PC-9 (cell line): Measurements from ENCODE around the gene NOXA1. TPM values are rescaled to one million over a fixed set of nuclear protein-coding genes. Genes with fewer than 3 reads are reported as not detected.
A peak's percentile ranks its signal among the peaks of the same experiment; 100 is the strongest.

Source experiments
- BruUV-seq: library from RNA; stranded (reverse); fragments of 400-500 nt; replicated peaks from 2 replicates; lab custom pipeline; 2021; lab: Mats Ljungman, UMichigan
- CTCF ChIA-PET: fragments of 300-600 bp; sonication (Branson Sonifier 250); formaldehyde crosslinking; loops from one replicate; lab custom pipeline; 2022; ENCODE audit warnings: antibody characterized with exemption; lab: Charles Lee
- POLR2A ChIA-PET: fragments of 300-600 bp; sonication (Branson Sonifier 250); formaldehyde crosslinking; loops from one replicate; lab custom pipeline; 2022; ENCODE audit warnings: antibody characterized with exemption; ENCODE audit not compliant: unreplicated experiment; lab: Charles Lee
- DNase-seq, 2 experiments: peaks; one replicate each; pipeline versions ENCODE4 v3.0.0 to v3.0.0-alpha.2; 2015 to 2022; ENCODE audit warnings: mixed read lengths in 1 of 2
- H2AFZ ChIP-seq: fragments of 200-600 bp; sonication (generic); 2 replicates; pipeline ENCODE4 v1.8.1; 2017; ENCODE audit warnings: antibody characterized with exemption
- H3F3A ChIP-seq: fragments of 200-600 bp; sonication (generic); 2 replicates; pipeline ENCODE4 v1.8.1; 2017; ENCODE audit warnings: antibody characterized with exemption, mild to moderate bottlenecking, low read depth; ENCODE audit not compliant: insufficient read depth
- H3K27ac ChIP-seq: fragments of 200-600 bp; sonication (generic); 2 replicates; pipeline ENCODE4 v1.6.1; 2016; ENCODE audit warnings: mixed run types
- H3K27me3 ChIP-seq: fragments of 200-600 bp; sonication (generic); 2 replicates; pipeline ENCODE4 v1.6.1; 2016; ENCODE audit warnings: low read depth, mixed run types; ENCODE audit not compliant: insufficient read depth
- H3K36me3 ChIP-seq: fragments of 200-600 bp; sonication (generic); 2 replicates; pipeline ENCODE4 v1.6.1; 2016; ENCODE audit warnings: low read depth, mixed run types
- H3K4me1 ChIP-seq: fragments of 200-600 bp; sonication (generic); replicated peaks from 2 replicates; pipeline ENCODE4 v1.6.1; 2016; ENCODE audit warnings: mixed run types; ENCODE audit not compliant: insufficient read depth
- H3K4me2 ChIP-seq: fragments of 200-600 bp; sonication (generic); 2 replicates; pipeline ENCODE4 v1.6.1; 2017; ENCODE audit warnings: mixed run types
- H3K4me3 ChIP-seq: fragments of 200-600 bp; sonication (generic); 2 replicates; pipeline ENCODE4 v1.6.1; 2016; ENCODE audit warnings: mixed run types
- H3K79me2 ChIP-seq: fragments of 200-600 bp; sonication (generic); 2 replicates; pipeline ENCODE4 v1.6.1; 2017; ENCODE audit warnings: low read depth, mixed run types
- H3K9me2 ChIP-seq: fragments of 200-600 bp; sonication (generic); 2 replicates; pipeline ENCODE4 v1.8.1; 2017; ENCODE audit warnings: mild to moderate bottlenecking; ENCODE audit not compliant: insufficient read depth
- H3K9me3 ChIP-seq: fragments of 200-600 bp; sonication (generic); 2 replicates; pipeline ENCODE4 v1.8.1; 2016; ENCODE audit warnings: low read depth; ENCODE audit not compliant: insufficient read depth
- H4K20me1 ChIP-seq: fragments of 200-600 bp; sonication (generic); 2 replicates; pipeline ENCODE4 v1.8.1; 2017; ENCODE audit not compliant: insufficient read depth
- CTCF ChIP-seq: fragments of 200-600 bp; sonication (generic); conservative IDR thresholded peaks from 2 replicates; pipeline ENCODE4 v1.6.1; 2017; ENCODE audit warnings: mixed run types, antibody characterized with exemption, mild to moderate bottlenecking, moderate library complexity
- EZH2 ChIP-seq: fragments of 200-600 bp; sonication (generic); IDR thresholded peaks from 2 replicates; pipeline ENCODE4 v1.8.0; 2017; ENCODE audit warnings: antibody characterized with exemption, low read depth
- intact Hi-C: fragments of 100-400 bp; cut with micrococcal nuclease; formaldehyde crosslinking; loops from one replicate; pipeline ENCODE4 v1.10.0; 2022; ENCODE audit not compliant: unreplicated experiment
- total RNA-seq: library from RNA; stranded (reverse); gene quantifications from 2 replicates; pipeline ENCODE4 v1.2.3, GENCODE V29; 2021

The NOXA1 gene
- total RNA-seq, 1 experiment from 2014 or later = 10.5 TPM

- CTCF ChIA-PET = no interaction called here
- Histone ChIP-seq H3K79me2 (no peaks in the 10 kb centered on the region), H3K4me1 (peaks cover 7% of the 10 kb centered on the region), H3K9me2 (no peaks in the 10 kb centered on the region), H3K36me3 (no peaks in the 10 kb centered on the region), H3F3A (peaks cover 4% of the 10 kb centered on the region; the same call in 1 of the 2 replicates), H3K27ac (no peak overlapping the region), H2AFZ (no peak overlapping the region), H3K4me3 (no peak overlapping the region), H4K20me1 (no peaks in the 10 kb centered on the region), H3K27me3 (no peaks in the 10 kb centered on the region), H3K4me2 (no peak overlapping the region), H3K9me3 (no peaks in the 10 kb centered on the region)
- intact Hi-C loops = no loop called here
- DNase-seq = no peak
- TF ChIP-seq EZH2 (no peak), CTCF (no peak)
- no TSS peak for BruUV-seq
- POLR2A ChIA-PET = no interaction called here
Observed at GRCh38 chr9:137403269-137403668, 19.9 kb upstream of the NOXA1 start.

GRCh38 chr9:137404961-137405567 lies 18.1 kb upstream of the NOXA1 start:
- Histone ChIP-seq H3K9me2 (no peaks in the 10 kb centered on the region), H3K27me3 (no peaks in the 10 kb centered on the region), H3K27ac (no peak overlapping the region), H3K4me2 (0 out of 2 replicates have a peak overlapping the region, but pooled peaks have one; percentile 2), H2AFZ (no peak overlapping the region), H3F3A (peaks cover 4% of the 10 kb centered on the region; the same call in 1 of the 2 replicates), H3K9me3 (no peaks in the 10 kb centered on the region), H3K79me2 (no peaks in the 10 kb centered on the region), H3K36me3 (no peaks in the 10 kb centered on the region), H3K4me1 (peaks cover 7% of the 10 kb centered on the region), H3K4me3 (no peak overlapping the region), H4K20me1 (no peaks in the 10 kb centered on the region)
- BruUV-seq = no TSS peak
- no peak for TF ChIP-seq EZH2
- TF ChIP-seq CTCF = no peak
- intact Hi-C loops = no loop called here
- no peak for DNase-seq
- CTCF ChIA-PET = no interaction called here
- POLR2A ChIA-PET = interaction anchor here (0.6 kb wide), 1 partner anchor 41 kb away, joined by 3 read pairs; no protein-coding TSS in a partner anchor

GRCh38 chr9:137405677-137406081 lies 17.5 kb upstream of the NOXA1 start:
- H3K9me3 ChIP-seq = no peaks in the 10 kb centered on the region
- CTCF ChIA-PET = no interaction called here
- no peaks in the 10 kb centered on the region for H3K36me3 ChIP-seq
- no peaks in the 10 kb centered on the region for H3K27me3 ChIP-seq
- H3K4me2 ChIP-seq = 0 out of 2 replicates have a peak overlapping the region, but pooled peaks have one; percentile 2
- no TSS peak for BruUV-seq
- POLR2A ChIA-PET = interaction anchor here (0.6 kb wide), 1 partner anchor 40 kb away, joined by 3 read pairs; no protein-coding TSS in a partner anchor
- intact Hi-C loops = no loop called here
- no peaks in the 10 kb centered on the region for H4K20me1 ChIP-seq
- H3K4me3 ChIP-seq = no peak overlapping the region
- no peak overlapping the region for H3K27ac ChIP-seq
- H2AFZ ChIP-seq = no peak overlapping the region
- peaks cover 4% of the 10 kb centered on the region; the same call in 1 of the 2 replicates for H3F3A ChIP-seq
- H3K9me2 ChIP-seq = no peaks in the 10 kb centered on the region
- no peak for DNase-seq
- H3K79me2 ChIP-seq = no peaks in the 10 kb centered on the region
- peaks cover 11% of the 10 kb centered on the region for H3K4me1 ChIP-seq
- no peak for TF ChIP-seq CTCF
- no peak for TF ChIP-seq EZH2
